HG03565 (cell line): Measurements from ENCODE around the gene RHOBTB3.

Experiments used
- ATAC-seq: cut with Tn5 transposase; IDR thresholded peaks from one replicate; pipeline ENCODE4 v1.9.1; 2021; ENCODE audit warnings: mild to moderate bottlenecking, moderate library complexity; ENCODE audit not compliant: unreplicated experiment

Gene RHOBTB3

GRCh38 chr5:95762652-95763041 lies 31.5 kb downstream of the RHOBTB3 start:
- ATAC-seq, result no peak

- no peak for ATAC-seq
These were observed 32.8 kb downstream of the RHOBTB3 start for GRCh38 chr5:95763941-95764340.

GRCh38 chr5:95768731-95769130 lies 37.6 kb downstream of the RHOBTB3 start:
- ATAC-seq, result no peak

GRCh38 chr5:95770830-95771708 lies 39.9 kb downstream of the RHOBTB3 start:
- no peak for ATAC-seq

DNA sequence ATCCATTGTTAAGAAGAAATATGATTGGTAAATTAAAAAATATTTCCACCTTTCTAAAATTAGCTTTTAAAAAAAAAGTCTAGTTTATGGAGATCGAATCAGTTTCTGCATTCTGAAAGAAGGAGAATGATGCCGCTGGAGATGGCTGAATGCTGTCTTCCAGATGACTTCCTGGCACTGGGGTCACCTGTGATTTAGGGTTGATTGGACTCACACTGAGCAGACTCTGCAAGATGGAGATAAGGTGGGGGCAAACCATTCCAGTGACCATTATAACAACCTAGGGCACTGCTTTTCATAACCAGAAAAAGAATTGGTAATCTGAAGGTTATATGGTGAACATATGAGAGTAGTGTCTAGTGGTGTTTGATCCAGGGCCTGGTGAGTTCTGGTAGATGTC lies 40.8 kb downstream of the RHOBTB3 start:
- no peak for ATAC-seq

GRCh38 chr5:95773335-95774059 lies 42.4 kb downstream of the RHOBTB3 start:
- ATAC-seq, result no peak

DNA sequence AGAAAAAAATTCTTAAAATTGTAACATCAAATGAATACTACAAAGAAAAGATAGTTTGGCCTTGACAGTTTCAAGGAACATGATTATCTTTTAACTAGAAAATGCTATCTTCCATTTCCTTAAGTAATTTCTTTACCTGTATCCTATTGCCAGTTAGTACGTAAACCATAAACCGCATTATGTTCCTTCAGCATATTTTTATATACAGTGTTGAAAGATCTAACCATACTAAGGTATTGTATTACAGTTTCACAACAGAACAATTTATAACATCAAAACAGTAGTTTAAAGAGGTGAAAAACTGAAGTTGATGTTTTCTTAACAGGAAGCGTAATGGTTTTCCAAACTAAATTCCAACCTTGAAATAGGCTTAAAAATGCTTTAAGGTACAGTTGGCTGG lies 46.3 kb downstream of the RHOBTB3 start:
- no peak for ATAC-seq

DNA sequence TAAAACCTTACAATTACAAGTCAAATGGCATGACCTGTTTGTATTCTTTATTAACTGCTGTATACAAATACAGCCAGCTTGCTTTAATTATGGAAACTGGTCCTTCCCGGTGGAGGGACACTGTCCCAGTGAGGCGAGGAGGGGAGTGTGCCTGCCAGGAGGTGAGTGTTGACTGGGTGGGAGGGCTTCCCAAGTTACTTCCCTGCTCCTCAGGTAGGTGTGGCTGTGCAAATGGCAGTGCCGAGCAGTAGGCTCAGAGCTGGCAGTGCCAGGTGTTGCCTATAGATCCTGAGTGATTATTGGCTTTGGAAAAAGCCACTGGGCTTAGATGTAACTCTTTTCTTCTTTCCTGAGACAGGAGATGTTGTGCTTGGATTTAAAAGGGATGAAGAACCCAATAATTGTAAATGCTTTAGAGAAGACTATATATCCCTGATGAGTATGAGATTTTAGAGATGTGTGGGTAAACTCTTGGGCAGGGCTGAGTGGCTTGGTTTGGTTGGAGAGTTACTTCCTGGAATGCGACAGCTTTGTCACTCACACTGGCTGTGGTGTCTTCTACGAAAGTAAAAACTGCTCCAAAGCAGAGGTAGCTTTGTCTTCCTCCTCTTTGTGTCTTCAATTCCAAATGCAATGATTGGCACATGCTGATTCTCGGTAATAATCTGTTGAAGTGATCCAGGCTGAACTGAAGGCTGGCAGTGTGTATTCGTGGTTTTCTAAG lies 47.7 kb downstream of the RHOBTB3 start:
- no peak for ATAC-seq

DNA sequence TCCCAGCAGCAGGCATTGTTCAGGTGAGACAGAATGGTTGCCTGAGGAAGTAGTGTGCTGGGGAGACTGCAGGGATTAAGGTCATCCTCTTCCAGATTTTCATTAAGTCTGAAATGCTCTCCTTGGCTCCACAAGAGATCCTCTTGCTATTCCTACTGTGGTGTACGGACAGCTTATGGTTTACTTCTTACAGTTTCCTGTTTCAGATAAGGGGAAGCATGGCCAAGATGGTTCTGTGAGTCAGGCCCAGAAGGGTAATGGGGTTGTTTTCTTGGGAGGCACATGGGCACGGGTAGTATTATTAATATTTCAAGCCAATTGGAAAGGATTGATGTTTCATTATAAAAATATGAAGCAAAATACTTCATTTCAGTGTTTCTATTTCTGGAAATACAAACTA lies 48.5 kb downstream of the RHOBTB3 start:
- no peak for ATAC-seq

GRCh38 chr5:95780597-95780996 lies 49.5 kb downstream of the RHOBTB3 start:
- ATAC-seq, result no peak

DNA sequence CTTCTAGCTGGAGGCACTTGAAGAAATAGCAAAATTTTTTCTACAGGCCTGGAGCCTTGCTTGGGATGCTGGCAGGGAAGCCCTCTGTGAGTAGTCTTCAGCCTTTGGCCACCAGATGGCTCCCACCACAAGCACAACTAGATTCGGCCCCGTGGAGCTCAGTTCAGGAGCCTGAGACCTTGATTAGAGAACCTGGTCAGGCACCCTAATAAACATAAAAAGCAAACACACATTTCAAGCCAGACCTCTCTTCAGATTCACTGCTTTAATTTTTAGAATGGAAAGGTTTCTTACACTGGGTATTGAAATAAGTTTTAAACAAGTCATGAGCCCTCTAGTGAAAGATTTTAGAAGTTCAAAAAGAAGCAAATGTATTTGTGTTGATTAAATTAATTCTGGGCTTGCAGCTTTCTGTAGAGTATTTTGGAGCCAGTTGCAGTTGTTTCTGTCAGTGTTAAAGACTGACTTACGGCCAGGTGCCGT lies 50.0 kb downstream of the RHOBTB3 start:
- peak; percentile 82 for ATAC-seq

DNA sequence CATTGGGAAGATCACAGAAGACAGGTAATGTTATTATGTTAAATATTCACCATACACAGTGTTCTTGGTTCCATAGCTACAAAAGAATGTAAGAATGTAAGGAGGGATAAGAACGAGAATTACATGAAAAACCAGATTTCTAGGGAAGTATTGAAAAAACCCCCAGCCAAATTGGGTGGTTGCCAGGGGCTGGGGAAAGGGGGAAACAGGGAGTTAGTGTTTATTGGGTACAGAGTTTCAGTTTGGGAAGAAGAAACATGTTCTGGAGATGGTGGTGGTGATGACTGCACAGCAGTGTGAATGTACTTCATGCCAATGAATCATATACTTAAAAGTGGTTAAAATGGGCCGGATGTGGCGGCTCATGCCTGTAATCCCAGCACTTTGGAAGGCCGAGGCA lies 51.0 kb downstream of the RHOBTB3 start:
- no peak for ATAC-seq

DNA sequence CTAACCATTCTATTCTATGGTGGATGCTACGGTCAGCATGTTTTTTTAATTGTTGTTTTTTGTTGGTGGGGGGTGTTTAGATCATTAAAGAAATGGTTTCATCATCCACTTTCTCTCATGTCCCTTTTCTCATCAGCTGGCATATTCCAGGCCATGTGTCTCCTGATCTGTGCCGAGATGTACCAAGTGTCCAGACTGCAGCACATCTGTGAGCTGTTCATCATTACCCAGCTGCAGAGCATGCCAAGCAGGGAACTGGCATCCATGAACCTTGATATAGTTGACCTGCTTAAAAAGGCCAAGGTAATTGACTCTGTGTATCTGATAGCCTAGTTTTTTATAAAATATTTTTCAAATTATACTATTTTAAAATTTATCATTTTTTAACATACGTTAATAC lies 52.5 kb downstream of the RHOBTB3 start:
- no peak for ATAC-seq

GRCh38 chr5:95784514-95785302 lies 53.6 kb downstream of the RHOBTB3 start:
- ATAC-seq, result no peak

GRCh38 chr5:95786821-95787418 lies 55.8 kb downstream of the RHOBTB3 start:
- ATAC-seq, result no peak

GRCh38 chr5:95788493-95788892 lies 57.4 kb downstream of the RHOBTB3 start:
- no peak for ATAC-seq

GRCh38 chr5:95791751-95792150 lies 60.6 kb downstream of the RHOBTB3 start:
- no peak for ATAC-seq

GRCh38 chr5:95794070-95794516 lies 63.0 kb downstream of the RHOBTB3 start:
- no peak for ATAC-seq

DNA sequence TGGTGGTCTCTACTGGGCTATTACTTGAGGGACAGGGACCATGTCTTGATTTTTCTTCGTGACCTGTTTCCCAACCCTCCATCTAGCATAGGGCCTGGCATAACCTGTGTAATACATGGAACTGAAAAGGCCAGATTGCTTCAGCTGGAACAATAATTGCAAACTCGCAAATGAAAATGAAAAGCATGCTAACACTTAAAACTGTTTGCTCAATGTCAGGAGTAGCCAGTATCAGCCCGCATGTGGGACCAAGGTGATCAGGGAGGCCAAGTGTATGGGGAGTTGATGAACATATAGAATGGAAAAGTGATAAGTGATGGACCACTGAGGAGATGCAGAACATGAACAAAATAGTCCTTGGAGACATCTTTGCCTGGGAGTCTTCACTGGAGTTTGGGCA lies 66.2 kb downstream of the RHOBTB3 start:
- no peak for ATAC-seq

DNA sequence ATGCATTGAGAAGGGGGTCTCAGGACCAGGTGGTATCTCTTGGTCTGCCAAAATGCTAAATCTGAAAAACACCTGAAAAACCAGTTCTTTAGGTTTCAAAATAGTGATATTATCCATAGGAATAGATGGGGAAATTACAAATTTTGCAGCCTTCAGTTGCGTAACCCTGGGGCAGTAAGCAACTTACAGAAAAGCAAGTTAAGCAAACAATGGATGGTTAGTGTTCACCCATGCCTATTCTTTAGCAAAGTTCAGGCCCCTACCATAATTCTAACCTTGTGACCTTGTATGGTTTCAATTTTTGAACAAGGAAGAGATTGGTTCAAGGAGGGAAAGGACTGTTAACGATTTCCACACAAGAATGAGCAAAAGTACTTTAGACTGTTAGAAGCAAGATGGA lies 66.9 kb downstream of the RHOBTB3 start:
- no peak for ATAC-seq
